RPMI8226 (cell line): ENCODE data around the gene MKNK1.
"Not testable (repeated sequence)": the region's sequence is repeated elsewhere in the genome, so short reads cannot be mapped to it uniquely, and the experiment has no call there.

Experiments used
- DNase-seq: peaks from one replicate; pipeline ENCODE4 v3.0.0-alpha.2; 2015

MKNK1 gene

DNA sequence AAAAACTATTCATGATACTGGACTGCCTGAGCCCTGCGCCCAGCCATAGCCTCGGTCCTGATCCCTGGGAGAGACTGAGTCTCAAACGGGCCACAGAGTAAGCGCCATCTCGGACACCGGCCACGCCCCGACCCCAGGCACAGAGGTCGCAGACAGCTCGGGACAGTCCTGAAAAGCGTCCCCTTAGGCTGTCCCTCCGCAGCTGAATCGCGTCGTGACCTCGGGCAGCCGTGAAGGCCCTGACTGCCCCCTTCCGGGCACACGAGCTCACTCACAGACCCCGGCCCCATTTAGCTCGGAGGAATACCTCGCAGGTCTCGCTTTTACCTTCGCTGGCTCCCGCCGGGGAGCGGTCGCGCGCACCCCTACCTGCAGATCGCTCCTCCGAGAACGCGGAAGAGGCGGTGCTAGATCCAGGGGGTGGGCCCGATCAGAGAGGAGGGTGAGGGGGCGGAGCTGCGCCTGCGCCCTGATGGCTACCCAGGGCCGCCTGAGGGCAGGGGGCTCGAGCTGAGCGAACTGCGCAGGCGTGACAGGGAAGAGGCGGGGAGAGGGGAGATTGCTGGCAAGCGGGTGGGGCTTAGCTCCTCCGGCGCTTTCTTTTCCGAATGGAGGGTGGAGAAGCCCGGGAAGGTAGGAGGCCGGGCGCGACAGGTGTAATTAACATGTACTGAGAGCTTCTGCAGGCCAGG is at the start of gene MKNK1:
MKNK1 (minus strand) TSS at position 411 of the 692 bp plus-strand sequence. CDS start 20,941 bp downstream, outside the sequence.
- peak; percentile 100 for DNase-seq

DNA sequence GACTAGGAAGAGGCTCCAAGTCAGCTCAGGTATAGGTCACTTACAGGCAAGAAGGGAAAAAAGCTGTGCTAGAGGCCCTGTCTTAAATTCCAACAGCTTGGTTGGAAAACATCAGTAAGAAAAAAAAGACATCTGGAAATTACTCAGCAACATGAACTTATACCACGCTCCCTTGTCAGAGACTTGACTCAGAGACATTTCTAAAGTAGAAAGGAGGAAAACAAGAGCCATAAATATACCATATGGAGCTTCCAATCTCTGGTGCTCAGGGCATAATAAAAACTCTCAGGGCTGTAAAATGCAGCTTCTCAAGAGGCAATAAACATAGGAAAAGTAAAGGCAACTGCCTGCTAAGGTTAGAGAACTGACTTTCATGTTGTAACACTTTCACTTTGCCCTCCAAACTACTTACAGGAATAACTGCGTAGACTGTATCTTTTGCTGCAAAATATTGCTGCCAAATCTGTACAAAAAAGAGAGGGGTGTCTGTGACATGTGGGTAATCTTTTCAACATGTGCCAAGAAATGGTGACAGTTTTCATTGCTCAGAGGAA is 49.4 kb upstream of the MKNK1 start:
- no peak for DNase-seq

DNA sequence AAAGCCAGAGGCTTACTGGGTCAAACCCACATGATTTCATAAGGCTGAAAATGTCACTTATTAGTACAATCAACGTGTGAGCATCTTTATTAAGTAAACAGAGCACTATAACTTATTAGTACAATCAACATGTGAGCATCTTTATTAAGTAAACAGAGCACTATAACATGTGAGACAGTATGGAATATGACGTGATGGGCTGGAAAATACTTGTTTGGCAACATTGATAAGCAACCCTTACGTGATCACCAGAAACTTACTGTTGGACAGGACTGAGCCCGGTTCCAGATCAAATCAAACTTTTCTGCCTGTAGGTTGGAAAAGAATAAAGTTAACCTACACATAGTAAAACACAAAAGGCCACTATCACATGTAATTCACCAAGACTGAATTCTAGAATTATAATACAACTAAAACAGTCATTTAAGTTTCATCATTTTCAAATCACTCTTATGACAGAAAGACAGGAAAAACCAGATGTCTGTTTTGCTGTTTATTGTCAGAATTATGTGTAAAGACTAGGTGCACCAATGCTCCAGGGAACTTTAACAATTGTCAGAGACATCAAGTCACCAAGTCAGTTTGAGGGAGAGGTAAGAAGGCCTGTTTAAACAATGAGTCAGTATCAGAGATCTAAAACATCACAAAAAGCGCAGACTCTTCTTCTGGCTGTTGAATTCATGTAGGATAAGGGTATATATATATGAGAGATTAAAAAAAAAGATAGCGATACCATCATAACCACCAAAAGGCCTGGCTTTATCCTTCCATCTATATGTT is 48.4 kb upstream of the MKNK1 start:
- no peak for DNase-seq

DNA sequence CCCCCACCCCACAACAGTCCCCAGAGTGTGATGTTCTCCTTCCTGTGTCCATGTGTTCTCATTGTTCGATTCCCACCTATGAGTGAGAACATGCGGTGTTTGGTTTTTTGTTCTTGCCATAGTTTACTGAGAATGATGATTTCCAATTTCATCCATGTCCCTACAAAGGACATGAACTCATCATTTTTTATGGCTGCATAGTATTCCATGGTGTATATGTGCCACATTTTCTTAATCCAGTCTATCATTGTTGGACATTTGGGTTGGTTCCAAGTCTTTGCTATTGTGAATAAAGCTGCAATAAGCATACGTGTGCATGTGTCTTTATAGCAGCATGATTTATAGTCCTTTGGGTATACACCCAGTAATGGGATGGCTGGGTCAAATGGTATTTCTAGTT is 47.1 kb upstream of the MKNK1 start:
- not testable (repeated sequence) for DNase-seq

DNA sequence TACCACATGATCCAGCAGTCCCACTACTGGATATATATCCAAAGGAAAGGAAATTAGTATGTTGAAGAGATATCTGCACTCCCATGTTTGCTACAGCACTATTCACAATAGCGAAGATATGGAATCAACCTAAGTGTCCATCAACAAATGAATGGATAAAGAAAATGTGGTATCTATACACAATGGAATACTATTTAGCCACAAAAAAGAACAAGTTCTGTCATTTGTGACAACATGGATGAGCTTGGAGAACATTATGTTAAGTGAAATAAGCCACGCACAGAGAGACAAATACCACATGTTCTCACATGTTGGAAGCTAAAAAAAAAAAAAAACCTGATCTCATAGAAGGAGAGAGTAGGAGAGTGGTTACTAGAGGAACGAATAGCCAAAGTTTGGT is 46.4 kb upstream of the MKNK1 start:
- DNase-seq = no peak

DNA sequence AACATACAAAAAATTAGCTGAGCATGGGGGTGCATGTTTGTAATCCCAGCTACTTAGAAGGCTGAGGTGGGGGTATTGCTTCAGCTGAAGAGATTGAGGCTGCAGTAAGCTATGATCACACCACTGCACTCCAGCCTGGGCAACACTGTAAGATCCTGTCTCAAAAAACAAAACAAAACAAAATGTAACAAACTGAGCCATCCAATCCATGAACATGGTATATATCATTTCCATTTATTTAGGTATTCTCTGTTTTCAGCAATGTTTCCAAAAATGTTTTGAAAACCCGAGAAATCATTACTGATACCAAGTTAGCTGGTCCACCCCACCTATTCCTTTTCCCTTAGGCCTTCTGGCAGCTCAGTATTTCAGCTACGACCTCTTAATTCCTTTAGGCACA is 45.7 kb upstream of the MKNK1 start:
- DNase-seq = no peak

DNA sequence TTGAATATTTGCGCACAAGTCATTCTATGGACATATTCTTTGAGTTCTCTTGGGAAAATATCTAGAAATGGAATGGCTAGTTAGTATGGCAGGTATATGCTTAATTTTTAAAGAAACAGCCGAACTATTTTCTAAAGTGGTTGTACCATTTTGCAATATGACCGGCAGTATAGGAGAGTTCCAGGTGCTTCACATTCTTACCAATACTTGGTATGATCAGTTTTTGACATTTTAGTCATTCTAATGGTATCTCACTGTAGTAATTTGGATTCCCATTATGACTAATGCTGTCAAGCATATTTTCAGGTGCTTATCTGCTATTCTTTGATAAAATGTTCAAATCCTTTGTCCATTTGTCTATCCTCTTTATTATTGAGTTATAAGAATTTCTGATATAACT is 43.5 kb upstream of the MKNK1 start:
- no peak for DNase-seq

DNA sequence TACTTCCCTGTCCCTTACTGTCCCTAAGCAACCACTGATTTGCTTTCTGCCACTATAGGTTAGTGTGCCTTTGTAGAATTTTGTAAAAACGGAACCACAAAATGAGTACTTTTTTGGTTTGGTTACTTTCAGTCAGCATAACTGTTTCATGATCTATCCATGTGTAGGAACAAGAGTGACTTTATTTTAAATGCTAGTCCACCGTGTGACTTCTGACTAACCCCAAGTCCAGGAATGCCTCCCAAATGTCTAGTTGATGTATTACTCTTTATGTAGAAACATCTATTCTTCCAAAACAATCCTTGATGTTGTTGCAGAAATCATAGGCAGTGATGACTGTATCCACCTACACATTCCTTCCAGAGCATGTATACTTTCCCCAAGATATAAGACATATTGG is 42.8 kb upstream of the MKNK1 start:
- no peak for DNase-seq

DNA sequence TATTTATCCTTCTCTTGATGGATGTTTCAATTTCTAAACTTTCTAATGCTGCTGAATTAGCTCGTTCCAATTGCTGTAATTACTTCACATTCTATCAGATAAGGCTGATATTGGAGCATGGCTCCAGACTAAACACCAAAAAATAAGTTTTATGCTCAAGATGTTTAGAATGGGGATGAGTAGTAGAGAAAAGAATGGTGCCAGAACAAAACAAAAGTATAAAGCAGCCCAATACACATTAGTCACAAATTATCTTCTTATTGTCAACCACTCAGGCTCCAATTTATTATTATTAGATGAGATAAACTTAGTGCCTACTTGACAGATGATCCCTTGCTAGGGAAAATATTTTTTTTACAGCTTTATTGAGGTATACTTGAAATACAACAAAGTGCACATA is 42.3 kb upstream of the MKNK1 start:
- no peak for DNase-seq

DNA sequence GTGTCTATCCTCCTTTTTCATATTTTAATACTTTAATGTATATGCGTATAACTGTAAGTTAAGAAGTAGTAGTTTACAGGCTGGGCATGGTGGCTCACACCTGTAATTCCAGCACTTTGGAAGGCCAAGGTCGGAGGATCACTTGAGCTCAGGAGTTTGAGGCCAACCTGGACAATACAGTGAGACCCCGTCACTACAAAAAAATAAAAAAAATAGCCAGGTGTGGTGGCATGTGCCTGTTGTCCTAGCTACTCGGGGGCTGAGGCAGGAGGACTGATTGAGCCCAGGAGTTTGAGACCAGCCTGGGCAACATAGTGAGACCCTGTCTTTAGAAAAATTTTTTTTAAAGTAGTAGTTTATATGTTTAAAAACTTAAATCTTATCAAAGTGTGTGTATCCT is 41.7 kb upstream of the MKNK1 start:
- DNase-seq = no peak

DNA sequence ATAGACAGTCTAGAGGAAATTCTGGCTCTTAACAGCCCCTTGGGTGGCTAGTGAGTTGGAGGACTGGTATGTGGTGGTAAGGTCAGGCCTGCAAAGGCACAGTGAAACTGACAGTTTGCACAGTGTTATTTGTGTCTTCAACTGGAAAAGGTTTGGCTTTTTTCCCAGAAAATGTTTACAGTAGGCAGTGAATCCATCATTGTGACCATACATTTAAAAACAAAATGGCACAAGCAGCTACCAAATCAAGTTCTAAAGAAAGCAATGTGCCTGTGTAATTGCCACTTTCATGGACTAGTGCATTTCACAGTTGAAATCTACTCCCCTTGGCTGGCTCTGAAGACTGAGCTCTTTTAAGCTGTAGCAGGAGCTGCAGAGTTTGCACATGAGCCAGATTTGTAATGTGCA is 39.3 kb upstream of the MKNK1 start:
- DNase-seq = peak; percentile 72

DNA sequence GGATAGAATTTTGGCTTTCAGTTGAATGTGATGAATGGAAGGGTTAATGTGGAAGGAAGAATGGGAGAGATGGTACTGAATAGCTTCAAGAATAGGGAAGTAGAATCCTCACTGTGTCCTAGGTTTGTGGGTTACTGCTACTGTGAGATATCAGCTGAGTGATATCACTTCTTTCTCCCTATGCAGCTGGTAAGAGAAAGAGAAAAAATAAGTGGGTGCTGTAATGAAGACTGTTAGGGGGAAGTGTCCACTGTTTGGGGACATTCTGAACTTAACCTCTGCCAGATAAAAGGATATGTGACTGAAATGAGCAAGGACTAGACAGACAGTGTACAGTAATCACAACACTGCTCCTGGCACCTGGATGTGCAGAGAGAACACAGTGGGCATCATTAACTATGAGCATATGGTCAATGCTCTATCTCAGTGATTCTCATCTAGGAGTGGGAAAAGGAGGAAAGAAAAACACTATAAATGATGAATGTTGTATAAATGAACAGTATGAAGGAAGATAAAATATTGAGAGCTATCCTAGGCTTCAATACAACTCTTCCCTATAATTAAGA is 38.1 kb upstream of the MKNK1 start:
- no peak for DNase-seq

DNA sequence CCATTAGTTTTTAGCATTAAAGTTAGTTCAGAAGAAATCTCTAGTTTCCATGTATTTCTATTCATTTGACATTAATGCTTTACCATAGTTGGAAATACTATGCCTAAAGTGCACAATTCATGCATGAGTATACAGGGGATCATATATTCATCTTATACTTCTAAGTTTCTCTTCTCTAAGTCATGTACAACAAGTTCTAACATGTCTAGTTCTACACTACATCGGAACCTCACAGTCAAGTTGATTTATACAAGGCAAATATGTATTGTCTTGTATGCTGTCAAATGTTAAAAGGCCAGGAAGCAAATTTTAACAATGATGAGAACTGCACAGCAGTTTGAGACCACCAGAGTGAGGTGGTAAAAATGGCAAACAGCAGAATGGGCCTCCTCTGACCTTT is 35.5 kb upstream of the MKNK1 start:
- DNase-seq = no peak

DNA sequence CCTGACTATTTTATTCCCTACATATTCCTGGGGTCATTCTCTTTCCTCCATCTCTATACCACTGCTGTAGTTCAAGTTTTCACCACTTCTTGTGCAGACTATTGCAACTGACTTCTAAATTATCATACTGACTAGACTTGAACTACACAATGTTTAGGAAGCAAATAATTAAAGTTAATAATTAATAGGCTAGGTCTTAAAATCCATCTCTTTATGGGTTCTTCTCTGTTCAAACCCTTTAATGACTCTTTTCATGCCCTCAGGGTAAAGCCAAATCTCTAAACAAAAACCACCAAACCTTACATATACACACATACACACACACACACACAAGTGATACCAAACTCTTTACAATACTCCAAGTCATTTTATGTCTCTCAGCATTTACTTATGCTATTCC is 34.9 kb upstream of the MKNK1 start:
- no peak for DNase-seq

DNA sequence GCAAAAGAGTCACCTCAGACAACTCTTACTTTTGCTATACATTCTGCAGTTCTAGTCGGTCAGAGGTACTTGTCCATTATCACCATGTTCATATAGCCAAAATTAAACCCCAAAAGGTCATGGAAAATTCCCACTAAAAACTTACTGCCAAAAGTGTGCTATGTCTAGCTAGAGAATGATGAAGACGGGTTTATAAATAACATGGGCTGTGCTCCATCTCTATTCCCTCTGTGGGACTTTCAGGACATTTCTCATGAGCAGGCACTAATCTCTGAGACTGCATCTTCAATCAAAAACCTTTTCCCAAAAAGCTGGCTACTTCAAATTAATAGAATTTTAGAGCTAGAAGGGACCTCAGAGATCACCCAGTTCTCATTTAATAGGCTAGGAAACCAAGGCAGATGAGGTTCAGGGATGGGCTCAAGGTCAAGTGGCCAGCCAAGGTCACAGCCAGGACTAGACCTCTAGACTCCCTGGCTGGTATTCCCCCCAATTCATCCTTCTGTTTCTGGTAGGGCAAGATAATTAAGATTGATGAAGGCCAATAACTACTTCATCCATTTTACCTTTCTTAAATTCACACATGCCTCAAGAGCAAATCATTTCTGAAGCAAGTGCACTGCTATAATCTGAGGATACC is 33.5 kb upstream of the MKNK1 start:
- DNase-seq = no peak

DNA sequence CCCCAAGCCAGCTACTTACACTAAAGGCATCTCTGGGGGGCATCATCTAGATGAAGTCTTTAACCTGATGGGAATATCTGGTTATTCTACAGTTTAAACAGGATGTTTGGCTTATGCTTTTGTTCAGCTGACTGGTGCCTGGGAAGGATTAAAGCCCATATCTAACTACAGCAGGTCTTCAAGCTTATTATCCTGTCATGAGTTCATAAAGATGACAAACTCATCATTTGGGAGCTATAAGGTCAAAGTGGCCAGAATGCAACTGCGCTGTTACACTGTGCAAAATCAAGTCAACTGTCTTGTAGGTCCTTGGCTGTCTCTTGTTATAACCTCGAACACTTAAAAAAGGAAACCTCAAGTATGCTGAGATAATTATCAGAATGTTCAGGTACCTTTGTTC is 31.1 kb upstream of the MKNK1 start:
- no peak for DNase-seq

DNA sequence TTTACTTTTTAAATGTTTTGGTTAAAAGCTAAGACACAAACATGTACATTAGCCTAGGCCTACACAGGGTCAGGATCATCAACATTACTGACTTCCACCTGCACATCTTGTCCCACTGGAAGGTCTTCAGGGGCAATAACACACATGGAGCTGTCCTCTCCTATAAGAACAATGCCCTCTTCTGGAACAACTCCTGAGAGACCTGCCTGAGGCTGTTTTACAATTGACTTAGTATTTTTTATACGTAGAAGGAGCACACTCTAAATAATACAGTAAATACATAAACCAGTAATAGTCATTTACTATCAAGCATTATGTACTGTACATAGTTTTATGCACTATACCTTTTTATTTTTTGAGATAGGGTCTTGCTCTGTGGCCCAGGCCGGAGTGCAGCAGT is 26.7 kb upstream of the MKNK1 start:
- DNase-seq = no peak

DNA sequence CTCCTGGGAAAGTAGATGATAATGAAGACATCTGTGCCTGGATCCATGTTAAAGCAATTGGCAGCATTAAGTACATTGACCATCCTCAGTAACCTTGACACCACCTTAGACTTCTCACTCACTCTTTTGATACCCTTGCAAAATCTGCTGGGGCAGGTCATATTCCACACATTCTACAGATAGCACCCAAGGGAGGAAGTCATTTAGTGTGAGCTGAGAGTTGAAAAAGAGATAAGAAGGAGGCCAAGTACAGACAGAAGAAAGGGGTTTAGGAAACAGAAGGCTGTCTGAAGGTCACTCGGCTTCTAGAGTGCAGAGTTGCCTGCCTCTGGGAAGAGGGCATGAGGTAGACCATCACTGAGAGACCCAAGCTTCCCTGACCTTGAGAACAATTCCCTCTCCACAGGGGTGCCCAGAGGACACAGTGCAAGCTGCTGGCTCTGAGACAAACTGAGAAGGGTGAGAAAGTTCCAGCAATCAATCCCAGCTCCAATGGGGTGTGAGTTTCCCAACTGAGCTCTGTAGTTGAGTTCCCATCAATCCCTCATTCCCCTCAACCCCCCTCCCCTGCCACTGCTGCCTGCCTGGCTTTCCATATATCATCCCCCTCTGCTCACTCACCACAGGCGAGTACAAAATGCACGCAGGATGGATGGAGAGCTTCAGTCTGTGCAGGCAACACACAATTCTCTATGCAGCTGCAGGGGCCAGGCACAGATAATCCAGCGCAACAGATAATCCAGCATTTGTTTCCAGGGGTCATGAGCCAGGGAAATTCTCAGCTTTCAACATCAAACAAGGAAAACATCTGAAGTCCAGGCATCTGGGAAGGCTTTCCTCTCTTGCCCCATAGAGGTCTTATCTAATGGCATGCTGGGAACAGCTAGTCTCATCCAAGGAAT is 19.9 kb upstream of the MKNK1 start:
- no peak for DNase-seq

DNA sequence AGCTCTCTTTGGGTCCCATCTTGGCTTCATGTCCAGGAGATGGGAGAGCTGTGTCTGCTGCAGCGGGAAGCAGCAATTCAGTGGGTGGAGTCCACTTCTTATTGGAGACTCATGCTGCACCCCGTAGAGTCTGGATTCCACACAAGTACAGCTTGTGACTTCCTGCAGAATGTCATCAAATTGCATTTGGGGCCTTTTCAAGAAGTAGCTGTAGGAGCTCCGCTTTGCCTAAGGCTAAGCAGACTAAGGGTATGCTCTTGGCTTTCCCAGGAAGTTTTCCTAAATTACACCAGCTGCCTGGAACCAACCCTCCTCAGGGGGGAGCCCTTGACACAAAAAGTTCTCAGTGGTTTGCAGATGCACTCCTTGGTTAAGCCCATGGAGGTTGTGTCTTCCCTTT is 18.3 kb upstream of the MKNK1 start:
- peak; percentile 41 for DNase-seq

DNA sequence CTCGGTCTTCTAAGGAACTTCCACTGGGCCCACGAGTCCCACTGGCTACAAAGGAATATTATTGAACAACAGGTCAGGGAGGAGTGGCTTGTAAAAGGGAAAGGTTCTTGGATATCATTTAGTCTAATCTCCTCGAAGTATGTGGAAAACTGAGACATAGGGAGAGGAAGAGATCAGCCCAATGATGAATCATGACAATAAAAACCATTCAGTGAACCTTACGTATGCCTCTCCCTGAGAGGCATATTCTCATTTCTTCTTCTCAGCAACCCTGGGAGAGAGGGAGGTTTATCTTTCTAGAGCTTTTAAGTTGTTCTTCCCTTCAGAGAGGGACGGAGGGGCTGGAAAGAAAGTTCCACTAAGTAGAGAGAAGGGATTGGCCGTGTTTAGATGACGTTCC is 17.9 kb upstream of the MKNK1 start:
- DNase-seq = no peak

DNA sequence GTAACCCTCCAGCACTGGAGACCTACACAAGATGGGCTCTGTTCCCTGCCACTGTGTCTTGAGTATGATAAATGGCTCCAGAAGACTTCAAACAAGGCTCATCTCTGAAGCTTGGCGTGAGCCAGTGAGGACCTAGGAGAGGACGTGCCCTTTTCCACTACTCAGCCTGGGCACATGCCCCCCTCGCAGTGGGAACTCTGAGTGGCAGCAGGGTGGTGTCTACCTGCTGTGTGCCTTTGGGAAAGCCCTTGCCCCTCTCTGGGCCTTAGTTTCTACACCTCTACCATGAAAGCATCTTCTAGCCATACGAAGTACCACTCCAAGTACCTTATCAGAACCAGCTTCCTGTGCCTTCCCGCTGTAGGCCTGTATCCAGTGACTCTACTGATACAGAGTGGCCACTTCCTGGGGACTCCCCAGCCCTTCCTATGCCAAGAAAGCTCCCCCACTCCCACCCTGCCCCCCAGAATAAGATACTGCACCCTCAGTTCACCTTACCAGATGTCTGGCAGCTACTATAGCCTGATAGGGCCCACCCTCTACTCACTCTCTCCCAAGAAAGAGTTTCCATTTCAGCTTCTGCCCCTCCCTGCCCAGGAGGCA is 15.7 kb upstream of the MKNK1 start:
- no peak for DNase-seq
